BLaER1 treated with 17β-estradiol and CSF1 and Interleukin-3, amounts not matched to agents 10 nM and 100 nM (cell line): ENCODE data around the gene THY1.
A peak's percentile ranks its signal among the peaks of the same experiment; 100 is the strongest.

Experiments used
- H3K27ac ChIP-seq, 11 experiments: shearing (Covaris generic); formaldehyde crosslinking; 2 replicates each; pipeline ENCODE4 v1.8.1; 2022
- H3K27me3 ChIP-seq, 11 experiments: shearing (Covaris generic); formaldehyde crosslinking; 2 replicates each; pipeline ENCODE4 v1.8.1; 2022
- H3K36me3 ChIP-seq, 11 experiments: shearing (Covaris generic); formaldehyde crosslinking; 2 replicates each; pipeline ENCODE4 v1.8.1; 2022
- H3K4me1 ChIP-seq, 10 experiments: shearing (Covaris generic); formaldehyde crosslinking; 2 replicates each; pipeline ENCODE4 v1.8.1; 2022
- H3K4me2 ChIP-seq, 11 experiments: shearing (Covaris generic); formaldehyde crosslinking; 2 replicates each; pipeline ENCODE4 v1.8.1; 2022
- H3K4me3 ChIP-seq, 10 experiments: shearing (Covaris generic); formaldehyde crosslinking; 2 replicates each; pipeline ENCODE4 v1.8.1; 2022
- H3K9ac ChIP-seq, 11 experiments: shearing (Covaris generic); formaldehyde crosslinking; 2 replicates each; pipeline ENCODE4 v1.8.1; 2022
- H3K9me3 ChIP-seq, 11 experiments: shearing (Covaris generic); formaldehyde crosslinking; replicated peaks in 1 of 11; 2 replicates each; pipeline ENCODE4 v1.8.1; 2022
- H4K20me1 ChIP-seq, 11 experiments: shearing (Covaris generic); formaldehyde crosslinking; 2 replicates each; pipeline ENCODE4 v1.8.1; 2022
- Cebpa-rat ChIP-seq, 11 experiments: shearing (Covaris generic); IDR thresholded peaks; 2 replicates each; pipeline ENCODE4 v1.8.1; 2022

THY1 gene

GRCh38 chr11:119373059-119373920, 49.7 kb downstream of the THY1 start:
- H3K27me3 ChIP-seq: no peaks in the 10 kb centered on the region
- H3K4me1 ChIP-seq: peaks cover 16 to 81% (median 67%) of the 10 kb centered on the region in 10 experiments
- no peaks in the 10 kb centered on the region; a peak in 1 of 22 replicates for H4K20me1 ChIP-seq
- no peaks in the 10 kb centered on the region for H3K9me3 ChIP-seq
- no peaks in the 10 kb centered on the region for H3K36me3 ChIP-seq
- no peak overlapping the region; a peak in 1 of 22 replicates for H3K9ac ChIP-seq
- peak overlapping the region in 9 of 11 experiments; percentile 5 to 55 (median 36); a peak in 14 of 22 replicates for H3K4me2 ChIP-seq
- H3K27ac ChIP-seq: no peak overlapping the region
- no peak overlapping the region for H3K4me3 ChIP-seq
- TF ChIP-seq Cebpa-rat (IDR thresholded peaks at IDR 0.05): no peak

DNA sequence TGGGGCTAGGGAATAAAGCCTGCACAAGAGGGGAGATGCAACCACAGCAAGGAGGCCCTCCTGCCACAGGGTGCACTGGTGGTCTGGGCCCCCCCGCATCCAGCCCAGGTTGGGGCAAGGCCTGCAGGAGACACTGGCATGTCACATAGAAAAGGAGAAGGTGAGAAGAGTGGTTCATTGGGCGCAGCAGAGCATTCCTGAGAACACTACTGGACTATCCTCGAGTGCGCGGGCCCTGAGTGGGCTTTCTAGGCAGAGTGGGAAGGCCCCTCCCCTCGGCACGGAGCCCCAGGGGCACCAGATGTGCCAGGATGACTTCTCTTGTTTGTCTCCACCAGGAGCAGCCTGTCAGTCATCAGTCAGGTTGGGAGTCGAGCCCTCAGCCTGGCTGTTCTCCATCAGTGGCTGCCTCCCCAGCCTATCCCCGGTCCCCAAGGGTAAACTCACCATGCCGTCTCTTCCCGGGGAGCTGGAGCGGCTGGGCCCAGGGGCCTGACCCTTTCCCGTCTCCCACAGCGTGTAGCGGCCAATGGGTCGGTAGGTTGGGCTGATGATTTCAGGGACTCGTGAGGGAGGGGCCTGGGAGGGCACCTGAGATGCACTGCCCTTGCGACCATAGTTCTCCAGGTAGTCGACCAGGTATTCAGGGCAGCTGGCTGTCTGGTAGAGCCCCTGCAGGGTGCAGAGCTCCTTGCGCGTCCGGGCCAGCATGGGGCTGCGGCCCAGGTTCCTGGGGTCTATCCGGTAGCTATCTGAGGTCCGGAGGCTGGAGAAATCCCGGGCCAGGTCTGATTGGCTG, 50.5 kb downstream of the THY1 start:
- H3K4me2 ChIP-seq: peak overlapping the region in 8 of 11 experiments; percentile 5 to 74 (median 26); a peak in 9 of 22 replicates
- peaks cover 19 to 82% (median 70%) of the 10 kb centered on the region in 10 experiments for H3K4me1 ChIP-seq
- no peaks in the 10 kb centered on the region for H3K36me3 ChIP-seq
- H3K27me3 ChIP-seq: no peaks in the 10 kb centered on the region
- no peak overlapping the region for H3K9ac ChIP-seq
- no peak overlapping the region for H3K4me3 ChIP-seq
- no peaks in the 10 kb centered on the region; a peak in 1 of 22 replicates for H4K20me1 ChIP-seq
- H3K27ac ChIP-seq: no peak overlapping the region
- H3K9me3 ChIP-seq: no peaks in the 10 kb centered on the region
- TF ChIP-seq Cebpa-rat (IDR thresholded peaks at IDR 0.05): no peak

DNA sequence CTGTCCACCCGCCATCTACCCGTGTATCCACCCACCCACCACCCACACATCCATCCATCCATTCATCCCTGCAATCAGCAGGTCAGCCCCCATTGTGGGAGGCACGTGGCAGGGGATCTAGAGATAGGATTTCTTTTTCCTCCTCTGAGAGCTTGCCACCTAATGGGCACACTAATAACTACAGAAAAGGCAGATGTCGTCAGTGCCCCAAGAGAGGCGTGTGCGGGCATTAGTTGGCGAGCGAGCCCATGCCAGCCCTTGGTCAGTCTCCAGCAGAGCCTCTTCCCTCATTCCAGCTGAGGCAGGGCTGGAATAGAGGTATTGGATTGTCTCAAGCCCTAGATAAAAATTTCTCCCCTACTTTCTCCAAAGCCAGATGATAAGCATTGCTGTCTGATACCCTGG, 51.2 kb downstream of the THY1 start:
- peak overlapping the region in 8 of 11 experiments; percentile 5 to 74 (median 26); a peak in 10 of 22 replicates for H3K4me2 ChIP-seq
- peaks cover 20 to 82% (median 69%) of the 10 kb centered on the region in 10 experiments for H3K4me1 ChIP-seq
- H3K4me3 ChIP-seq: no peak overlapping the region
- H4K20me1 ChIP-seq: no peaks in the 10 kb centered on the region; a peak in 1 of 22 replicates
- no peak for TF ChIP-seq Cebpa-rat (IDR thresholded peaks at IDR 0.05)
- H3K9me3 ChIP-seq: no peaks in the 10 kb centered on the region
- no peak overlapping the region for H3K27ac ChIP-seq
- no peaks in the 10 kb centered on the region for H3K27me3 ChIP-seq
- no peaks in the 10 kb centered on the region for H3K36me3 ChIP-seq
- H3K9ac ChIP-seq: no peak overlapping the region; a peak in 1 of 22 replicates

DNA sequence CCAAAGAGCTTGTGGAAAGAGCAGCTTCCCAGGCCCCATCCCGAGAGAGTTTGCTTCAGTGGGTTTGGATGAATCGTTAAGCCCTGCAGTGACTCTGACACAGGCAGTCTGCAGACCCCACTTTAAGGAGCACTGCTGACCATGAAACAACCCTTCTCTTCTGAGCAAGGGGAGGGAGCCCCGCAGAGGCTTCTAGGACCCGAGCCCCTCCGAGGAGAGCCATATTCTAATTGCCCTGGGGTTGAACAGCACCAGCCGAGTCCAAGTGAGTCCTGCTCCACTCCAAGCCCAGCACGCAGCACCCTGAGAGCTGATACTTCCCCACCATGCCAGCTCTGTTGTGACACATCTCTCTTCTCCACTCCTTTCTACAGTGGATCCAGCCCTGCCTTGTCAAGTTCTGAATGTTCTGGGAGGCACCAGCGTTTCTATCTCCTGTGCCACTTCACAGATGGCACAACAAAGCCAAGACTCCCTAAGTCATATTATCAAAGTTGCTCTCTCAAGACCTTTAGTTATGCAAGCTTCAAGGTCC, 51.8 kb downstream of the THY1 start:
- Histone ChIP-seq H3K9ac (no peak overlapping the region; a peak in 1 of 22 replicates), H3K27me3 (no peaks in the 10 kb centered on the region), H3K4me2 (peak overlapping the region in 7 of 11 experiments; percentile 5 to 74 (median 34); a peak in 11 of 22 replicates), H3K4me3 (no peak overlapping the region), H3K9me3 (no peaks in the 10 kb centered on the region), H3K27ac (no peak overlapping the region), H3K36me3 (no peaks in the 10 kb centered on the region), H3K4me1 (peaks cover 20 to 82% (median 64%) of the 10 kb centered on the region in 10 experiments), H4K20me1 (no peaks in the 10 kb centered on the region)
- no peak for TF ChIP-seq Cebpa-rat (IDR thresholded peaks at IDR 0.05)

DNA sequence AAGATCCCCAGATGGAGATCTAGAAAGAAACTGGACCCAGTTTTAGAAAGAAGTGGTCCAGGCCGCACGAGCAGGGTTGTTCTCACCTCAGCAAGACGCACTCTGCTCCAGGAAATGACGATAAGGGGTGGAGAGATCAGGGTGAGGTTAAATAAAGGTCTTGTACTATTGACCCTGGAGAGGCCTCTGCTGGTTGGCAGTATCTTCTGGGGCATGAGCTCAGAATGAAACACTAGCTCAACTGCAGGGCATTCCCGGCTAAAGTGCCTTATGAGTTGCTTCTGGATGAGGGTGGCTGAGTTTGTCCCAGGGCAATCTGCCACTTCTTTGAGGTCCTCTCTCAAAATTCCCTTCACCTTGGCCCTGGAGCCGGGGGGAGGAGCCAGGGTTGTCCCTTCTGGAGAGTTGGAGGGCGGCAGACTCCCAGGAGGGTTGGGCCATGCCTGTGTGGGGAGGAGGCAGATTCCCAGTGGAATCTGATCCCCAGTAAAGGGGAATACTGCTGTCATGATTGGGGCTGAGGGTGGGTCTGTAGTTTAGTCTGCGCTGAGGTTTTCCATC, 52.4 kb downstream of the THY1 start:
- Histone ChIP-seq H3K9ac (peak overlapping the region in 2 of 11 experiments; percentile 44; a peak in 2 of 22 replicates), H3K4me2 (peak overlapping the region in 8 of 11 experiments; percentile 5 to 74 (median 26); a peak in 11 of 22 replicates), H3K36me3 (no peaks in the 10 kb centered on the region), H3K4me3 (no peak overlapping the region), H3K4me1 (peaks cover 20 to 80% (median 65%) of the 10 kb centered on the region in 10 experiments), H3K27me3 (no peaks in the 10 kb centered on the region), H4K20me1 (no peaks in the 10 kb centered on the region), H3K9me3 (no peaks in the 10 kb centered on the region), H3K27ac (no peak overlapping the region)
- TF ChIP-seq Cebpa-rat (IDR thresholded peaks at IDR 0.05): no peak

DNA sequence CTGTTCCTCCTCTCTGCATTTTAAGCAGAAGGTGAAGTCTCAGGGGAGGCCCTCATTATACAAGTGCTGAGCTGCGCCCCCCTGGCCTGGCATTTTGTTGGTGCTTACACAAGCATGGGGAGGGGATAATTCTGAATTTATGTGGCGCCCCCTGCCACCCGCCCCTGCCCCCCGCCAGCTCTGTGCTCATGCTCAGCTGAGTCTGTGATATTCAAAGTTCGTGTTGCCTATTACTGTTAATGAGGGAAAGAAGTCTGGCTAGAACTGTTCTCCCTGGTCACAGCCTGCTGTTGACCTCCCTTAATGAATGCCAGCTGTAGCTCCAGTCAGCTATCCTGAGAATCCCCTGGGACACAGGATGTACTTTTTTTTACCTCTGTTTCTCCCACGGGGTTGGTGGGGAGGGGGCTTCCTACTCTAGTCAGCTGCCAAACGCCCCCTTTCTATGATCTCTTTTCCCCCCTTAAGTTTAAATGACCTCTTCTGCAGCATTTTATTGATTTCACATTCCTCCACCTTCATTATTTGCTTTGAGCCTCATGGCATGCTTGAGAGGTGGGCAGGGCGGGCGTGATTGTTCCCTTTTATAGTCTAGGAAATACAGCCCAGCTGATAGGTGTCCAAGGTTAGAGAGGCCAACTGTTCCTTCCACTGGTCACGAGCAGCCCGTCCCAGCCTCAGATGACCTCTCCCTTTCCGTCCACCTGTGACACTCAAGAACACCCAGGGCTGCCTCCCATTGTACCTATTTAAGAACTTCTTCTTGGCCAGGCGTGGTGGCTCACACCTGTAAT, 53.6 kb downstream of the THY1 start:
- Histone ChIP-seq H3K4me2 (peak overlapping the region in 10 of 11 experiments; percentile 37 to 74 (median 61); a peak in 20 of 22 replicates), H3K9ac (peak overlapping the region in 2 of 11 experiments; percentile 13 to 32; a peak in 2 of 22 replicates), H3K27ac (peak overlapping the region in 1 of 11 experiments; percentile 31; a peak in 1 of 22 replicates), H3K27me3 (peaks cover 2 to 12% (median 6%) of the 10 kb centered on the region in 11 experiments; a peak in 20 of 22 replicates), H3K4me1 (peaks cover 32 to 89% (median 76%) of the 10 kb centered on the region in 10 experiments), H3K36me3 (no peaks in the 10 kb centered on the region), H4K20me1 (no peaks in the 10 kb centered on the region), H3K9me3 (no peaks in the 10 kb centered on the region), H3K4me3 (no peak overlapping the region)
- TF ChIP-seq Cebpa-rat (IDR thresholded peaks at IDR 0.05): no peak

DNA sequence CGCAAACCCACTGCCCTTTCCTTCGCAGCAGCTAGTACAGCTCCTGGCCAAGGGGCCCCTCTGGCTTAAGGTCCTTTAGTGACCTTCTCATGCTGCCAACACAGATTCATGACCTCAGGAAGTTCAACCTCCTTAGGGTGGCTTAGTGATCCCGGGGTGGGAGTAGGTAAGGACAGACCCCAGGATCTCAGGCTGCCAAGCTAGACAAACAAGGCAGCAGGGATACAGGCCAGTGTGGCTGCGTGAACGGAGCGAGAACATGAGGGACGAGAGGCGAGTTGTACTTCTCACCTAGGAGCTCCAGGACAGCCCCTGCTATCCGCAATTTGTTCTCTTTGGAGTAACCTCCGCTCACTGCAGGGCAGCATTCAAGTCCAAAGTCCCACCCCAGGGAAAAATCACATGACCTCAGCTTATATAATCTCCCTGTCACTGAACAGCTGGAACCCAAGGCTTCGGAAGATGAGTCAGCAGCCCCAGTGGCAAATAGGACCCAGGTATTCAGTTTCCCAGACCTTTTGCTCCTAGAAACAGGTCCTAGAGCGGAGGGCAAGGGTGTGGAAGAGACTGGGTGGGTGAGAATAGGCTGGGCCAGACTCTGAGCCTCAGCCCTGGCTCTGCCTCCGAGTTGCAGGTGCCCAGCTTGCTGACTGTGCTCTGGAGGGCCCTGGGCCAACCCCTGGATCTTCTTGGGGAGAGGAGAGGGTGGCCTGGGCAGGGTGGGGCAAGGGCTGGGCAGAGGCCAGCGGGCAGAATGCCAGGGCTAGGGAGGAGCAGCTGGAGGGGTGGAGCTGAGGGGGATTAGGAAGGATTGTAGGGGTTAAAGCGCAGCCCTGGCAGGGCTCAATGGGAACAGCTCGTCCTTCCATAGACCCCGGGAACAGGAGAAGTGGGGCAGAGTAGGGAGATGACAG, 54.6 kb downstream of the THY1 start:
- peak overlapping the region; percentile 37 to 74 (median 62) for H3K4me2 ChIP-seq

More for the DNA sequence above, 54.6 kb downstream of the THY1 start:
- Histone ChIP-seq H4K20me1 (peaks cover 0 to 2% (median 0%) of the 10 kb centered on the region in 11 experiments; a peak in 2 of 22 replicates), H3K4me1 (peaks cover 37 to 85% (median 74%) of the 10 kb centered on the region in 10 experiments), H3K9me3 (no peaks in the 10 kb centered on the region), H3K27ac (peak overlapping the region in 1 of 11 experiments; percentile 31; a peak in 1 of 22 replicates), H3K4me3 (no peak overlapping the region), H3K36me3 (no peaks in the 10 kb centered on the region), H3K9ac (peak overlapping the region in 3 of 11 experiments; percentile 13 to 16 (median 15); a peak in 2 of 22 replicates), H3K27me3 (peaks cover 7 to 21% (median 14%) of the 10 kb centered on the region in 11 experiments; a peak in 21 of 22 replicates)
- TF ChIP-seq Cebpa-rat (IDR thresholded peaks at IDR 0.05): no peak
